ENCODE results near the gene BTF3.

The BTF3 gene

DNA sequence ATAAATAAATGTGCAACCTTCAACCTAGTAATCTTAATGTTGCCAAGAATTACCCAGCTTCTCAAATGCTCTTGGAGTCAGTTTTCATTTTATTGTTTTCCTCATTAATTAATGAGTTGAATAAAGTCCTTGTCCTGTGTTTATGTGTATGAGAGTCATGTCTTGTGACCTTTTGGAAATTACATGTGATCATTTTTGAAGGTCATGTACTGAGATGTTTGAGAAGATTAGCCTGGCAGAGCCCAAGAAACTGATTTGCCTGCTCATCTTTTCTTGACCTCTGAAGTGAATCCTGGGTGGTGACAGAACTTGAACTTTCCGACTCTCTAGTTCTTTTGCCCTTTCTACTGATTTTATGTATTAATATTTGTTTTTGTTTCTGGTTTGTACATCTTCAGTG is 51.8 kb downstream of the BTF3 start:
- Mint-ChIP-seq H3K4me1 (no peaks in the 10 kb centered on the region), H3K27ac (no peak overlapping the region), H3K4me3 (no peak overlapping the region), H3K9me3 (no peaks in the 10 kb centered on the region), H3K36me3 (ENCODE audit: low read depth) (peaks cover 16% of the 10 kb centered on the region), H3K27me3 (ENCODE audit: low read depth) (no peaks in the 10 kb centered on the region)
- TF ChIP-seq, protein P1, sequence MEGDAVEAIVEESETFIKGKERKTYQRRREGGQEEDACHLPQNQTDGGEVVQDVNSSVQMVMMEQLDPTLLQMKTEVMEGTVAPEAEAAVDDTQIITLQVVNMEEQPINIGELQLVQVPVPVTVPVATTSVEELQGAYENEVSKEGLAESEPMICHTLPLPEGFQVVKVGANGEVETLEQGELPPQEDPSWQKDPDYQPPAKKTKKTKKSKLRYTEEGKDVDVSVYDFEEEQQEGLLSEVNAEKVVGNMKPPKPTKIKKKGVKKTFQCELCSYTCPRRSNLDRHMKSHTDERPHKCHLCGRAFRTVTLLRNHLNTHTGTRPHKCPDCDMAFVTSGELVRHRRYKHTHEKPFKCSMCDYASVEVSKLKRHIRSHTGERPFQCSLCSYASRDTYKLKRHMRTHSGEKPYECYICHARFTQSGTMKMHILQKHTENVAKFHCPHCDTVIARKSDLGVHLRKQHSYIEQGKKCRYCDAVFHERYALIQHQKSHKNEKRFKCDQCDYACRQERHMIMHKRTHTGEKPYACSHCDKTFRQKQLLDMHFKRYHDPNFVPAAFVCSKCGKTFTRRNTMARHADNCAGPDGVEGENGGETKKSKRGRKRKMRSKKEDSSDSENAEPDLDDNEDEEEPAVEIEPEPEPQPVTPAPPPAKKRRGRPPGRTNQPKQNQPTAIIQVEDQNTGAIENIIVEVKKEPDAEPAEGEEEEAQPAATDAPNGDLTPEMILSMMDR (IDR thresholded peaks at IDR 0.05; ENCODE audit: unreplicated experiment in 3 of 3): no peak

DNA sequence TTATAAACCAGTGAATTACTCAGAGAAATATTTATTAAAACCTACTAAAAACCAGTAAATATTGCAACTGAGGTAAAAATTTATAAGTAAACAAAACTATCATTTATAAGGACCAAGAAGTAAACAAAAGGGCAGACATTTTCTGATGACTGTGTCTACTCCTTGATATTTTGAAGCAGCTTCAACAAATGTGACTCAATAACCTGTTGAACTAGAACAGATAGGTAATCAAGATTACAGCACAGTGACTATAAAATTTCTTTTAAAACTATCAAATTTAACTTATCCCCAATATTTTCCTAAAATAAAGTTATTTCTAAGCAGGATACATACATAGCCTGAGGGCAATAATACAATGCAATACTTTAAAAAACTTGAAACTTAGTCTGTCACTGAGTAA is 54.4 kb downstream of the BTF3 start:
- Mint-ChIP-seq H3K36me3 (ENCODE audit: low read depth) (peaks cover 29% of the 10 kb centered on the region), H3K4me3 (no peak overlapping the region), H3K4me1 (no peaks in the 10 kb centered on the region), H3K27me3 (ENCODE audit: low read depth) (no peaks in the 10 kb centered on the region), H3K27ac (no peak overlapping the region), H3K9me3 (no peaks in the 10 kb centered on the region)
- TF ChIP-seq, protein P1 (IDR thresholded peaks at IDR 0.05; ENCODE audit: unreplicated experiment in 3 of 3): no peak

All from nephron (organoid).